GM21737 (cell line): Measurements from ENCODE around the gene MYO1D.

Source experiments
- ATAC-seq: cut with Tn5 transposase; IDR thresholded peaks from one replicate; pipeline ENCODE4 v1.9.1; 2021; ENCODE audit warnings: mild to moderate bottlenecking, moderate library complexity; ENCODE audit not compliant: unreplicated experiment

Gene MYO1D

DNA sequence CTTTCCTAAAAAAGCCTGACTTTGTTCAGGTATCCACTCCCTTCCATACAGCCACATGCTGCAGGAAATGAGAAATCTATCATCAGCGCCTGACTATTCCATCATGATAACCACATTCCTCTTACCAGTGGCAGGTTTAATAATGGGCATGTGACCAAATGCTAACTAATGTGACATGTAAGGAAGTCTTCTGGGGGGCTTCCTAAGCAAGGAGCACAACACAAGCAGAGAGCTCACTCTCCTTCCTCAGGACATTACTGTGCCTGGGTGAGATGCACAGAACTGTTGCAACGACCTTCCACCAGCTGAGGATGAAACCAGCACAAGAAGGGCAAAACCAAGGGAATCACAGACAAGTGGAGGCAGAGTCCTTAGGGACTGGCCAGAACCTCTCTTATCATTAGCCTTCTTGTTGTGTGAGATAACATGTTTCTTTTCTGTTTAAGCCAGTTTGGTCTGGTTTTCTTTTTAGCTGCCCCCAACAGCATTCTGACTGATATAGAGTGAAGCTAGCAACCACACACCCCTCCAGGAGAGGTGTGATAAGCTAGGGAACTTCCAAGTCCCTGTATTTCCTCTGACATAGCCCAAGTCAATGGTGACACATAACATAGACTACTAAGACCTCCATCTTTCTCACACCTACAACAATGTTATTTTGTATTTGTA is 16.9 kb downstream of the MYO1D start:
- ATAC-seq: no peak

DNA sequence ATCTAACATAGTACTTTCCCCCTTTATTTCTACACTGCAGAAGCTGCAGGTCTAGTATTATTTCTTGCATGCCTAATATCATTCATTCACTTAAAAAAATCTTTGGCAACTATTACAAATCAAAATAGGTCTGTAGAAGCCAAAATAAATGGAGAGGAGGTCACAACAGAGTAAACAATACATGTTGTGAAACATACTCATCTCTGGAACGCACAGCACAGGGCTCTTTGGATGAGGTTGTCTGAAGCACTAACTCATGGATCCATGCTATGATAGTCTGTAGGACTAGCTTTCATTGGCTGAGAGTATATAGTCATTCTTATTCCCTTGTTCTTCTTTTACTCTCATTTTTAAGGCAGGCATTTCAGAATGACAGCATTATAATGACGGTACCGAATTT is 21.3 kb downstream of the MYO1D start:
- no peak for ATAC-seq

DNA sequence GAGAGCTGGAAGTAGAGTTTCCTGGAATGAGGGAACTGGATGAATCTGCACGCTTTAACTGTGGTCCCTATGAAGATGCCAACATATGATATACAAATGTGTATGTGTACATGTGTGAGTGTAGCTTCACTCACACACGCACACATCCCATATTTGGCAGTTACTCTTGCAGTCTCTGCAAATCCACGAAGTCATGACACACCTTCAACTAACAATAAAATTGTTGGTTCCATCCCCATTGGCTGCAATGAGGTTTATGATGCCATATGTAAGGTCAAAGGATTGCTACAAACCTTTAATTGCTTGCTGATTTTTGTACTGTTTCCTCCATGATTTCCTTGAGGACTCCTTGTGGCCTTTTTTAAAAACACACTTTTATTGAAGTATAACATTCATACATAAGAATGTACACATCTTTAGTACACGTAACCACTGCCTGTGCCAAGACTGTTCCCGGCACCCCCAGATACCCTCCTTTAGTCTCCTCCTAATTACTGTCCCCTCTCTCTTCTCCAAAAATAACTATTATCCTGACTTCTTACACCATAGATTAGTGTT is 22.0 kb downstream of the MYO1D start:
- ATAC-seq: no peak

DNA sequence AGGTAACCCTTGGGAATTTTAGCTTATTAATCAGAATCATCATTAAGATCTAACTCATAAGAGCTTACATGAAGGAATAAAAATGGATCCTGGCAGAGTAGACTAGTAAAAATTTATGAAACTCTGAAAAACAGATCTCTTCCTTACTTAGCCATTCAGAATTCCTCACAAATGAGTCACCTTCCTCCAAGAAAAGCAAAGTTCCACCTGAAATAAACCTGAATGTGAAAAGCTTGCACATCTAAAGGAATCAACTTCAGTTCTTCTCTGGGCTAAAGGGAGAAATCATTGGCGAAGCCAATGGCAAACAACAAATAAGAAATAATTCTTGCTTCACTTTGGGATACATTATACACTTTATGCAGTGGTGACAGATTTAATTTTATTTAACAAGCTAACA is 22.7 kb downstream of the MYO1D start:
- ATAC-seq: no peak

DNA sequence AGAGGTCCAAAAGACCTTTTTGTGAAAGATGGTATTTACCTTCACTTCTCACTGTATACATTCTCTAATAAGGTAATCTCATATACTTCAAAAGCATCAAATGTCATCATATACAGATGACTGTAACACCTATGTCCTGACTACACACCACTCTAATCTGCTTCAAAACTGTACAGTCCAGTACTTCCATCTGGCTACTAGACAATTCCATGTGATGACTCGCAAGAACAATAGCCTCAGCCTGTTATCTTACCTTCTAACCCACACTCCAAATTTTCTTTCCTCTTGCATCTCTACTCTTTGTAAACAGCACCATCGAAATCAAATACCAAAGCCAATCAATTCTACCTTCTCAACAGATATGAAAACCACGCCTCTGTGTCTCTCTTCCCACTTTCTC is 24.1 kb downstream of the MYO1D start:
- ATAC-seq: no peak

DNA sequence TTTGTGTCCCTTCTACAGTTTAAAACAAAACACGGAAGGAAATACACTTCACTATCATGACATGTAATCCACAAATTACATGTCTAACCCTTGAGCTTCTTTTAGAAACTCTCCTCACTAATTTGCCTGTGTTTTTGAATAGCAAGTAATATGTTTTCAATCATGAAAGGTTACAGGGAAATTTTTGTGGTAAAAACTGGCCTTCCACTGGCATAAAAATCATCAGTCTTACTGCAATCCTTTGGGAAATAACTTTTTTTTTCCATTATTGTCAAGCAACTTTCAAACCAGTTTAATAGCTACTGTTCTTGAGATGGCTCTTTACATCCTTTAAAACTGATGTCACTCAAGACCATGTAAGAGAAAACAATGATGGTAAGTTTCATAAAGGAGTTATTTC is 27.0 kb downstream of the MYO1D start:
- no peak for ATAC-seq

DNA sequence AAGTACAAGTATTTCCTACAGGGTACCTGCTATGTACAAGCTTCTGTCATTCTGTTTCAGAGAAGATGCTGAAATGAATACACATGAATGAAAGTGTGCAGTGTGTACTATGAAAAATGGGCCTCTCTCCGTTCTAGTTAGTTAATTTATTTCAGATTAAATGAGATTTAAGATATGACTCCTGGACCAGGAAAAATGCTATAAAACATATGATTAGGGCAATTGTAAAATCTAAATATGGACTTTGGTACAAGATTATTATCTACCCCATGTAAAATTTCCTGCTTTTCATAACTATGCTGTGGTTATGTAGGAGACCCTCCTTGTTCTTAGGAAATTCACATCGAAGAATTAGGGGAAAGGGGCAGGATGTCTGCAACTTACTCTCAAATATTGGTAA is 28.9 kb downstream of the MYO1D start:
- no peak for ATAC-seq

DNA sequence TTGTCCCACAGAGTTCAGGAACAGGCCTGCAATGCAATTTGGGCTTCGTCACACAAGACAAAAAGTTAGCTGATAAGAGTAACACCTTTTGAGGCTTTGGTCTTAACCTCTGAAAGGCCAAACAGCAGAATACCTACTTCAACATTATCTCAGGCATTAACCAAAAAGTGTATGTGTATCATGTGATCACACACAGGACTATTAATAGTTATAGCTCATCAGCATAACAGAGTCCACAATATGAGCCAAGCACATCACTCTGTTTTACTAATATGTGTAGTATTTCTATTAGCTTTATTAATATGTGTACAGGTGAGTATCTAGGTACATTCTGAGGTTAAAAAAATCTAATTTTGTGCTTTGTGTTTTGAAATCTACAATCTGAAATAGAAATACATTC is 30.8 kb downstream of the MYO1D start:
- no peak for ATAC-seq

DNA sequence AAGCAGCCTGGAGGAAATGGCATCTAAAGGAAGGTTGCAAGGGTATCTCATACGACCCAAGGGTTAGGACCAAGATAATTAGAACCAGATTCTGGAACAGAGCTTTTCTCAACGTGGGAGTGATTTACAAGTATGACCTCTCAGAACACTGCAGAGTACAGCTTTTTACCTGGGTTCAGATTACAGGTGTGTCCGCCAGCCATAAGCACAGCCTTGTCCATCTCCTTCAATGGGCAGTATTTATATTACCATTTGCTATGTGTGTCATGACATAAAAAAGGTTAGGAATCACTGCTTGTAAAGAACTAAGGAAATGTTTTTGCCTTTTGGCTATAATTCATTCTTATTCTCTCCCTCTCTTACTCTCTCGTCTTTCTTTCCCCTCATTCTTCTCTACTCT is 36.7 kb downstream of the MYO1D start:
- no peak for ATAC-seq

DNA sequence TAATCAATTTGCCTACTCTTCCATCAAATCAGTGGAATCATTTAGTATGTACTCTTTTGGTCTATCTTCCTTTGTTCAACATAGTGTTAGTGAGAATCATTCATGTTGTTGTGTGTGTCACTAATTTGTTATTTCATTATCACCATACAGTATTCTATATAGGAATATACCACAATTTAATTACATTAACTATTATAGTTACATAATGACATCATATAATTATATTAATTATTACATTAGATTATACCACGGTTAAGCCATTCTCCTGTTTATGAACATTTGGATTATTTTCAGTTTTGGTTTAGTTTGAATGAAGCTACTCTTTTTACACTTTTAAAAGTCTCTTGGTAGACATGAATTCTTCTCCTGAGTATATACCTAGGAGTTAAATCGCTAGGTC is 40.4 kb downstream of the MYO1D start:
- ATAC-seq: no peak

DNA sequence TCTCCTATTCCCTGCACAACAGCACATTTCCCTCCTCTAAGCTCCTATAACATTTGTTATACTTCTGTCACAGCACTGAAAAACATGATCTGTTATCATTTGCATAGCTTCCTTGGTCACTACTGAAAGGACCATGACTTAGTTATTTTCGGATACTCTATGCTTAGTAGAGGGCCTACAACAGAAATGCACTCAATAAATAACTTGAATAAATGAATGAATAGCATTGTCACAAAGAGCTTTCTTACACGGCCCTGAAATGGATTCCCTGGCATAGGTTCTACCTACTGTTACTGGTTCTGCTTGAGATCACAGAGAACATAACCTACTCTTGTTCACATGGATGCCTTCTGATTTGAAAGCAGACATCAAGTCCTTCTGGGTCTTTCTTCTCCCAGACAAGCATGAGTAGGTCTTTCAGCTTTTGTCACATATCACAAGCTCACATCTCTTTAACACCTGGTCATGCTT is 41.6 kb downstream of the MYO1D start:
- peak; percentile 61 for ATAC-seq

DNA sequence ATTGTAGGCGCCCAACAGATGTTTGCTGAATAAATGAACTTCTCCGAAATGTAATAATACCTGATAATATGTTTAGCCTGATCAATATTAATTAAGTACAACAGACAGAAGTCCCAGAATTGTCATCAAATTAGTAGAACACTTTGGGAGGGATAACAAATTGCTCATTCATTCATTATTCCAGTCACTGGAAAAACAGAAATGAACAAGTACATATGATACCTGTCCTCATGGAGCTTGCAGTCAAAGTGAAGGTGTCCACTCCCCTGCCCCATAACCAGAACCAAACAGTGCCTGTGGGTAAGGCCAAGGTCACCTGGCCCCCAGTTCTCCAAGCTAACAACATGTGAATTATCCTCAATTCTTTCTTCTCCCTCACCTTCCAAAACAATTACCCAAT is 42.8 kb downstream of the MYO1D start:
- ATAC-seq: no peak

DNA sequence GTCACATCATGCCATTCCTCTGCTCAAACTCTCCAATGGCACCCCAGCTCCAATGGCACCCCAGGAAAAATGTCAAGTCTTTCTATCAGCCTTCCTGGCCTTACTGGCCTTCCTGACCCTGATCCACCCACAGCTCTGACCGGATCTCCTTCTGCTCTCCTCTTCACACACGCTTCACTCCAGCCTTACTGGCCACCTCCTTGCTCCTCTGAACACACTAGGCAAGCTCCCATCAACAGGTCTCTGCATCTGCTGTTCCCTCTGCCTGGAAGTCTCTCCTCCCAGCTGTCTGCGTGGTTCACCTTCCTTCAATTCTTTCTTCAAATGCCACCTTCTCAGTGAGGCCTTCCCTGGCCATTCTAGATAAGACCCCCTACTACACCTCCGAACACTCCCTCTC is 43.4 kb downstream of the MYO1D start:
- ATAC-seq: no peak

DNA sequence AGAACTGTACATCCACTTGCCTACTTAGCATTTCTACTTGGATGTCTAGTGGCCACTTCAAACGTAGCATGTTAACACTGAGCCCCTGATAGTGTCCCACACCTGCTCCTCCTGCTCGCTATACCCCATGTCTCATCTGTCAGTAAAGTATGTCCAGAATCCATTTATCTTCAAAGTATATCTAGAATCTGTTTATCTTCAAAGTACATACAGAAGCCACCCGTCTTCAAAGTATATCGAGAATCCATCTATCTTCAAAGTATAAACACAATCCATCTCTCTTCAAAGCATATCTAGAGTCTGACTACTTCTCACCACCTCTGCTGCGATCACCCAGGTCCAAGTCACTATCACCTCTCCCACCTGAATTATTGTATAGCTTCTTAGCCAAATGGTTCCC is 43.8 kb downstream of the MYO1D start:
- ATAC-seq: no peak

DNA sequence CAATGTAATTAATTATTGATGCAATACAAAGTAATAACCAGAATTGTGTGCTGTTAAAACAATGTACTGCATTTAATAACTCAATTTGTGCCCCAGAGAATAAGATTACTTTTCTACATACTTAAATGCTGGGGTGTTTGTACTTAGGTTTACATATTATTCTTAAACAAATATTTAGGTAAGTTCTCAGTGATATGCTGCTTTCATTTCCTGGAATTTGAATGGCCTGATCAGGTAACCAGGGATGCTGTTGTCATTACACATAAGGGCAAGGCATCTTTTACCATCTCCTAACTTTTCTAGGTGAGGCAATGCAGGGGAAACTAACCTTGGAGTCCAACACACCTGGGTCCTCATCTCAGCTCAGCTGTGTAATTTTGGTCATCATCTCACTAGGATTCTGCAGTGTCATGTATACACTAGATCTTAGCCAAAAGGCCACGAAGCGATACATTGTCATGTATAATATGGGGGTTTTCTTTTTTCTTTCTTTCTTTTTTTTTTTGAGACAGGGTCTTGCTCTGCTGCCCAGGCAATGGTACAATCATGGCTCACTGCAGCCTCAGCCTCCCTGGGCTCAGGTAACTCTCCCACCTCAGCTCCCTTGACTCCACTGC is 45.2 kb downstream of the MYO1D start:
- ATAC-seq: no peak

DNA sequence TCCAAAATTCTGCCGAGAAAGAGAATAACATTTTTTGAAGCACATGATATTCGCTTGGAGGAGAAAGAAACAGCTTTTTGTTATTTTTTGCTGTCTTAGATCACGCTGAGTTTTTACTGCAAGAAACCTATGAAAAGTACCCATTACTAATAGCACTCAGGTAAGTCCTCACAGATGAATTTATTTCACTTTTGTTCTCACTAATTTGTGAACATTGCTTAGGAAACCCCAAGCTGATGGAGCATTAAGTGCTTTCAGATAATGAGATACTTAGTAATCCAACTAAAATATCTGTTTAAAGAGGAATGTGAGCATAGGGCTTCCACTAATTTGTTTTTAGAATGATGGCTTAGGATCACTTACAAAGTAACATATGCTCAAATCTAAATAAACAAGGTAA is 45.7 kb downstream of the MYO1D start:
- ATAC-seq: no peak

DNA sequence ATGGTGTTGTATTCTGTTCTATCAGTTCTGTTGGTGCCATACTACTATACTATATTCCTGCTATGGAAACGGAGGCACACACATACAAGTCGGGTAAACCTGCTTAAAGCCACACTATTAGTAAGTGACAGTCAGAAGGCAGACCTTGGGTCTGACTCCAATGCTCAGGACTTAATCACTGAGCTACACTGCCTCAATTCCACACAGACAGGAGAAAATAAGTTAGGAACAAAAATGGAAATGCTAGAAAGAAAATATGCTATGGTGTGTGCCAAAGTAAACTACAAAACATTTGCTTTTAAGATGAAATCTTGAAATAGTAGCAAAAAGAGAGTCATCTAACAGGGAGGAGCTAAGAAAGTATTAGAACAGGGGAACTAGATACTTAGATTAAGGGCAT is 48.1 kb downstream of the MYO1D start:
- ATAC-seq: peak; percentile 15

DNA sequence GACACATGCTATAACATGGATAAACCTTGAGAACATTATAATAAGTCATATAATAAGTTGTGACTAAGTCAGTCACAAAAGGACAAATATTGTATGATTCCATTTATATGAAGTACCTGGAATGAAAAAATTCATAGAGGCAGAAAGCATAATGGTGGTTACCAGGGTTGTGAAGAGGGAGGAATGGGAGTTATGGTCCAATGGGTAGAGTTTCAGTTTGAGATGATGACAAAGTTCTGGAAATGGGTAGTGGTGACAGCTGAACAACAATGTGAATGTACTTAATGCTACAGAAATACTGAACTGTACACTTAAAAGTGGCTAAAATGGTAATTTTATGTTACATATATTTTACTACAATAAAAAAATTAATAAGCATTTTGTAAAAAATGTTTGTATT is 49.7 kb downstream of the MYO1D start:
- no peak for ATAC-seq

DNA sequence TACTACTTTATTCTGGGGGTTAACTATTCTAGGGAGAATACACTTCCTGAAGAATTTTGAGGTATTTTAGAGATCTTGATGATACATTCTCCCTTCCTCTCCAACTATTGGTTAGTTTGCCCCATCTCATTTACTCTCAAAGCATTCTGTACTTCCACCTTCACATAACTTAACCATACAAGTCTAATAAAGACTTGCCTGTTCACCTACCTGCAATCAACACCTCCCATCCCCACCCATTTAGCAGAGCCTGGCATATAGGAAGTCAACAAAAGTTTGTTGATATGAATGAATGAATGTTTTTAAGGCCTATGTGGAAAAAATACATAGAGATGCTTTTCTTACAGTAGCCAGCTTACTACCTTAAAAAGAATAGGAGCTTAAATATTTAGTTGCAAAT is 50.8 kb downstream of the MYO1D start:
- no peak for ATAC-seq

DNA sequence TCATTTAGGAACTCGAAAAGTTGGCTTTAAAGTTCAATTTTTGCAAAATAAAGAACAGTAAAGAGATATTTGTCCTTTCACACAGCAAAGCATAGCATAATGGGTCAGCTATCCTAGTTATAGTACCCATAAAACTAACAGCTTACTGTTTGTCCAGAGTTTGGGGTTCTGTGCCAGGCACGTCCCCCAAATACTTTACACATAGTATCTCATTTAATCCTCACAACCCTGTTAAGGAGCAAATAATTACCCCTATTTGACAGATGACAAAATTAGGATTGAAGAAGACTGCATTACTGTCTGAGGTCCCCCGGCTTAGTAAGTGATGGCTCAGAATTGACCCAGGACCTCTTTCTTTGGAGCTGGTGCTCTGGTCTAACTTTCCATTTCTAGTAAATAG is 52.6 kb downstream of the MYO1D start:
- no peak for ATAC-seq

DNA sequence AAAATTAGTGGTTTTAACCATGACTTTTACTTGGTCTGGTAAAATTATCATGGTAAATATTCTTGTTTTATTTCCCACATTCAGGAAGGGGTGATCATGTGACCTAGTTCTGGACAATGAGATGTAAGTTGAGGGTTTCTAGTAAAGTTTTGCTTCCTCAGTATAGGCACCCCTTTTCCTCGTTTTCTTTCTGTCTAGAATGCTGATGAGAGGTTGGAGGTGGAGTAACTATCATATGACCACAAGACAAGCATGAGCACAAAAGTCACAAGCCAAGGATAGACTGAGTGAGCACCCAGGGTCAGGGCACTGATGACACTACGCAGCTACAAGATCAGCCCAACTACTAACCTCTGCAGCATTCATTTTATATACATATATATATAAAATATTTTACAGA is 53.9 kb downstream of the MYO1D start:
- ATAC-seq: no peak
